Liver (tissue), 3 donors: Measurements from ENCODE around the gene SPRR1A.

Experiments
- ATF3 ChIP-seq: IDR thresholded peaks from 2 replicates; pipeline ENCODE4 v1.6.1; 2016; ENCODE audit warnings: antibody characterized with exemption
- CTCF ChIP-seq: fragments of 150-350 bp; IDR thresholded peaks from 2 replicates; pipeline ENCODE4 v1.5.1; 2017; ENCODE audit warnings: improper control_type of control experiment, low read depth, low read length; ENCODE audit not compliant: missing input control
- EGR1 ChIP-seq, 2 donors: IDR thresholded peaks; 2 replicates each; pipeline ENCODE4 v1.6.1; 2016 to 2018; ENCODE audit warnings: antibody characterized with exemption in 2 of 2, low read depth in 2 of 2
- HNF4G ChIP-seq: IDR thresholded peaks from 2 replicates; pipeline ENCODE4 v1.6.1; 2016; ENCODE audit warnings: antibody characterized with exemption
- RAD21 ChIP-seq, 2 donors: IDR thresholded peaks; 2 replicates each; pipeline ENCODE4 v1.6.1; 2016; ENCODE audit warnings: antibody characterized with exemption in 2 of 2, mild to moderate bottlenecking in 2 of 2
- REST ChIP-seq: IDR thresholded peaks from 2 replicates; pipeline ENCODE4 v1.6.1; 2016; ENCODE audit warnings: antibody characterized with exemption, mild to moderate bottlenecking
- RXRA ChIP-seq, 2 donors: IDR thresholded peaks; 2 replicates each; pipeline ENCODE4 v1.6.1; 2017 to 2018; ENCODE audit warnings: antibody characterized with exemption in 2 of 2, mild to moderate bottlenecking in 1 of 2
- SP1 ChIP-seq: IDR thresholded peaks from 2 replicates; pipeline ENCODE4 v1.6.1; 2018; ENCODE audit warnings: antibody characterized with exemption, mild to moderate bottlenecking
- TAF1 ChIP-seq: conservative IDR thresholded peaks from 2 replicates; pipeline ENCODE4 v1.6.1; 2016; ENCODE audit warnings: antibody characterized with exemption, mild to moderate bottlenecking
- ZBTB33 ChIP-seq: IDR thresholded peaks from 2 replicates; pipeline ENCODE4 v1.6.1; 2016; ENCODE audit warnings: antibody characterized with exemption
- donor health status: healthy.
- donor health status: healthy.

- no peak for TF ChIP-seq CTCF
- no peak for TF ChIP-seq ATF3
- no peak for TF ChIP-seq REST
- no peak for TF ChIP-seq SP1
- TF ChIP-seq EGR1 (IDR thresholded peaks at IDR 0.05; ENCODE audit: low read depth in 2 of 2) = no peak
- no peak for TF ChIP-seq ZBTB33
- TF ChIP-seq RXRA (IDR thresholded peaks at IDR 0.05) = no peak
- TF ChIP-seq RAD21 (IDR thresholded peaks at IDR 0.05) = no peak
- no peak for TF ChIP-seq TAF1
- TF ChIP-seq HNF4G = no peak
Observed at GRCh38 chr1:153035211-153035610, 51.3 kb downstream of the SPRR1A start.
